Vagina (tissue), 2 donors: ENCODE measurements around the gene GLT8D2.

Experiments
- POLR2A ChIP-seq, 2 donors: fragments of 450-650 bp; IDR thresholded peaks; one replicate each; pipeline ENCODE4 v1.6.1; 2017; ENCODE audit warnings: antibody characterized with exemption in 2 of 2, mild to moderate bottlenecking in 2 of 2, moderate library complexity in 2 of 2
- POLR2AphosphoS5 ChIP-seq, 2 donors: sonication (generic); formaldehyde crosslinking; IDR thresholded peaks; one replicate each; pipeline ENCODE4 v1.9.0; 2017; ENCODE audit warnings: antibody characterized with exemption in 2 of 2, mild to moderate bottlenecking in 2 of 2, low read depth in 1 of 2; ENCODE audit not compliant: insufficient read depth in 1 of 2
- TF ChIP-seq, protein P1 (sequence below), 3 experiments: fragments of 450-650 bp in 2 of 3; fragments of 200-600 bp in 1 of 3; sonication (generic) in 1 of 3; IDR thresholded peaks; one replicate each; pipeline ENCODE4 v1.5.1; 2017 to 2019; ENCODE audit warnings: antibody characterized with exemption in 3 of 3, mild to moderate bottlenecking in 2 of 3, moderate library complexity in 2 of 3

- TF ChIP-seq POLR2A (IDR thresholded peaks at IDR 0.05) (no peak), POLR2AphosphoS5 (IDR thresholded peaks at IDR 0.05; ENCODE audit: insufficient read depth in 1 of 2, low read depth in 1 of 2) (no peak)
- TF ChIP-seq, protein P1, sequence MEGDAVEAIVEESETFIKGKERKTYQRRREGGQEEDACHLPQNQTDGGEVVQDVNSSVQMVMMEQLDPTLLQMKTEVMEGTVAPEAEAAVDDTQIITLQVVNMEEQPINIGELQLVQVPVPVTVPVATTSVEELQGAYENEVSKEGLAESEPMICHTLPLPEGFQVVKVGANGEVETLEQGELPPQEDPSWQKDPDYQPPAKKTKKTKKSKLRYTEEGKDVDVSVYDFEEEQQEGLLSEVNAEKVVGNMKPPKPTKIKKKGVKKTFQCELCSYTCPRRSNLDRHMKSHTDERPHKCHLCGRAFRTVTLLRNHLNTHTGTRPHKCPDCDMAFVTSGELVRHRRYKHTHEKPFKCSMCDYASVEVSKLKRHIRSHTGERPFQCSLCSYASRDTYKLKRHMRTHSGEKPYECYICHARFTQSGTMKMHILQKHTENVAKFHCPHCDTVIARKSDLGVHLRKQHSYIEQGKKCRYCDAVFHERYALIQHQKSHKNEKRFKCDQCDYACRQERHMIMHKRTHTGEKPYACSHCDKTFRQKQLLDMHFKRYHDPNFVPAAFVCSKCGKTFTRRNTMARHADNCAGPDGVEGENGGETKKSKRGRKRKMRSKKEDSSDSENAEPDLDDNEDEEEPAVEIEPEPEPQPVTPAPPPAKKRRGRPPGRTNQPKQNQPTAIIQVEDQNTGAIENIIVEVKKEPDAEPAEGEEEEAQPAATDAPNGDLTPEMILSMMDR (IDR thresholded peaks at IDR 0.05): no peak
Measured at GRCh38 chr12:104048811-104049210, 1.2 kb downstream of the GLT8D2 start.
